KMS-11 (cell line): ENCODE results near the gene PCK1.

ENCODE experiments used
- H2AFZ ChIP-seq: fragments of 200-600 bp; sonication (generic); 2 replicates; pipeline ENCODE4 v1.6.1; 2016; ENCODE audit warnings: antibody characterized with exemption, mixed run types, low read depth
- H3K27ac ChIP-seq: fragments of 200-600 bp; sonication (generic); 2 replicates; pipeline ENCODE4 v1.6.1; 2016; ENCODE audit warnings: mild to moderate bottlenecking, mixed run types
- H3K27me3 ChIP-seq: fragments of 200-600 bp; sonication (generic); 2 replicates; pipeline ENCODE4 v1.6.1; 2017; ENCODE audit warnings: mild to moderate bottlenecking, low read depth, mixed run types, moderate library complexity; ENCODE audit not compliant: insufficient read depth
- H3K36me3 ChIP-seq: fragments of 200-600 bp; sonication (generic); 2 replicates; pipeline ENCODE4 v1.6.1; 2017; ENCODE audit warnings: mild to moderate bottlenecking, mixed run types; ENCODE audit not compliant: insufficient read depth
- H3K4me1 ChIP-seq: fragments of 200-600 bp; sonication (generic); 2 replicates; pipeline ENCODE4 v1.6.1; 2016; ENCODE audit warnings: mild to moderate bottlenecking, low read depth, mixed run types; ENCODE audit not compliant: poor library complexity, severe bottlenecking
- H3K4me2 ChIP-seq: fragments of 200-600 bp; sonication (generic); 2 replicates; pipeline ENCODE4 v1.7.0; 2016; ENCODE audit warnings: mild to moderate bottlenecking, mixed run types
- H3K4me3 ChIP-seq: fragments of 200-600 bp; sonication (generic); IDR thresholded peaks from 2 replicates; pipeline ENCODE4 v1.6.1; 2017; ENCODE audit warnings: low read depth, low read length, mixed read lengths; ENCODE audit not compliant: insufficient read depth
- H3K79me2 ChIP-seq: fragments of 200-600 bp; sonication (generic); 2 replicates; pipeline ENCODE4 v1.6.1; 2016; ENCODE audit warnings: low read depth, mixed run types; ENCODE audit not compliant: insufficient read depth
- H3K9ac ChIP-seq: fragments of 200-600 bp; sonication (generic); 2 replicates; pipeline ENCODE4 v1.6.1; 2016; ENCODE audit warnings: mild to moderate bottlenecking, mixed run types
- H4K20me1 ChIP-seq: fragments of 200-600 bp; sonication (generic); 2 replicates; pipeline ENCODE4 v1.6.1; 2016; ENCODE audit warnings: mild to moderate bottlenecking, mixed run types; ENCODE audit not compliant: insufficient read depth
- CTCF ChIP-seq: fragments of 200-600 bp; sonication (generic); conservative IDR thresholded peaks from 2 replicates; pipeline ENCODE4 v1.6.1; 2017; ENCODE audit warnings: low read depth, mild to moderate bottlenecking, antibody characterized with exemption, low read length, moderate library complexity, mixed read lengths

Gene PCK1

GRCh38 chr20:57612436-57612835 is 51.5 kb downstream of the PCK1 start:
- no peaks in the 10 kb centered on the region for H3K79me2 ChIP-seq
- no peaks in the 10 kb centered on the region for H4K20me1 ChIP-seq
- no peak for TF ChIP-seq CTCF
- H2AFZ ChIP-seq, result no peak overlapping the region
- H3K4me1 ChIP-seq, result peaks cover 19% of the 10 kb centered on the region
- H3K4me2 ChIP-seq, result no peak overlapping the region
- H3K27me3 ChIP-seq, result no peaks in the 10 kb centered on the region
- no peaks in the 10 kb centered on the region for H3K36me3 ChIP-seq
- H3K9ac ChIP-seq, result no peak overlapping the region
- H3K4me3 ChIP-seq, result no peak overlapping the region
- no peak overlapping the region for H3K27ac ChIP-seq

GRCh38 chr20:57612916-57613315 is 52.0 kb downstream of the PCK1 start:
- no peak overlapping the region for H3K4me2 ChIP-seq
- no peaks in the 10 kb centered on the region for H3K36me3 ChIP-seq
- no peak overlapping the region for H3K27ac ChIP-seq
- H3K9ac ChIP-seq, result no peak overlapping the region
- H3K79me2 ChIP-seq, result no peaks in the 10 kb centered on the region
- no peaks in the 10 kb centered on the region for H4K20me1 ChIP-seq
- no peak overlapping the region for H3K4me3 ChIP-seq
- no peak overlapping the region for H2AFZ ChIP-seq
- H3K4me1 ChIP-seq, result peaks cover 24% of the 10 kb centered on the region
- no peaks in the 10 kb centered on the region for H3K27me3 ChIP-seq
- no peak for TF ChIP-seq CTCF

- no peak overlapping the region for H3K4me3 ChIP-seq
- H3K79me2 ChIP-seq, result no peaks in the 10 kb centered on the region
- no peak overlapping the region for H2AFZ ChIP-seq
- H3K4me2 ChIP-seq, result no peak overlapping the region
- H3K27ac ChIP-seq, result no peak overlapping the region
- no peak for TF ChIP-seq CTCF
- no peak overlapping the region for H3K9ac ChIP-seq
- no peaks in the 10 kb centered on the region for H3K36me3 ChIP-seq
- H4K20me1 ChIP-seq, result no peaks in the 10 kb centered on the region
- H3K27me3 ChIP-seq, result no peaks in the 10 kb centered on the region
- peaks cover 29% of the 10 kb centered on the region for H3K4me1 ChIP-seq
Measured at GRCh38 chr20:57613481-57613921, 52.6 kb downstream of the PCK1 start.

GRCh38 chr20:57614490-57615444 is 53.9 kb downstream of the PCK1 start:
- Histone ChIP-seq H3K4me3 (no peak overlapping the region), H2AFZ (no peak overlapping the region), H3K79me2 (no peaks in the 10 kb centered on the region), H4K20me1 (no peaks in the 10 kb centered on the region), H3K9ac (no peak overlapping the region), H3K4me1 (peaks cover 41% of the 10 kb centered on the region), H3K36me3 (no peaks in the 10 kb centered on the region), H3K4me2 (no peak overlapping the region), H3K27ac (no peak overlapping the region), H3K27me3 (no peaks in the 10 kb centered on the region)
- TF ChIP-seq CTCF, result no peak
